GM18499 (cell line): Measurements from ENCODE around the gene PAX7.

Source experiments
- ATAC-seq: cut with Tn5 transposase; IDR thresholded peaks from one replicate; pipeline ENCODE4 v1.9.1; 2021; ENCODE audit warnings: moderate number of reproducible peaks; ENCODE audit not compliant: insufficient read depth, unreplicated experiment

Gene PAX7

GRCh38 chr1:18787825-18788385 is 157.3 kb downstream of the PAX7 start:
- ATAC-seq: no peak

GRCh38 chr1:18789246-18789645 is 158.6 kb downstream of the PAX7 start:
- no peak for ATAC-seq

- ATAC-seq: no peak
Observed at GRCh38 chr1:18792747-18793146, 162.1 kb downstream of the PAX7 start.

GRCh38 chr1:18793164-18793563 is 162.5 kb downstream of the PAX7 start:
- no peak for ATAC-seq

GRCh38 chr1:18794051-18794450 is 163.4 kb downstream of the PAX7 start:
- ATAC-seq: no peak

GRCh38 chr1:18794561-18794960 is 163.9 kb downstream of the PAX7 start:
- ATAC-seq: no peak

- ATAC-seq: no peak
Observed at GRCh38 chr1:18795002-18795689, 164.5 kb downstream of the PAX7 start.

- ATAC-seq: no peak
Observed at GRCh38 chr1:18796950-18797349, 166.3 kb downstream of the PAX7 start.
